Vagina (tissue), 2 donors: ENCODE data around the gene UFD1. TPM values are rescaled to one million over a fixed set of nuclear protein-coding genes. Genes with fewer than 3 reads are reported as not detected.
"Not testable (repeated sequence)": the region's sequence is repeated elsewhere in the genome, so short reads cannot be mapped to it uniquely, and the experiment has no call there.

Source experiments
- DNase-seq, 2 donors: peaks; one replicate each; pipeline ENCODE4 v3.0.0-alpha.2; 2017; ENCODE audit errors: extremely low spot score in 2 of 2
- H3K27ac ChIP-seq: fragments of 200-600 bp; sonication (generic); one replicate; pipeline ENCODE4 v1.5.1; 2019
- H3K27me3 ChIP-seq: fragments of 200-600 bp; sonication (generic); one replicate; pipeline ENCODE4 v1.5.1; 2019
- H3K36me3 ChIP-seq, 2 donors: fragments of 200-600 bp; sonication (generic); one replicate each; pipeline ENCODE4 v1.5.1; 2017 to 2019
- H3K4me1 ChIP-seq: fragments of 200-600 bp; sonication (generic); one replicate; pipeline ENCODE4 v1.5.1; 2019
- H3K4me3 ChIP-seq, 2 donors: fragments of 200-600 bp; sonication (generic); 1 replicate in 1 of 2; 2 replicates in 1 of 2; pipeline ENCODE4 v1.5.1; 2016 to 2019
- H3K9me3 ChIP-seq: fragments of 200-600 bp; sonication (generic); one replicate; pipeline ENCODE4 v1.5.1; 2019
- CTCF ChIP-seq, 3 experiments: fragments of 450-650 bp in 2 of 3; fragments of 200-600 bp in 1 of 3; sonication (generic) in 1 of 3; IDR thresholded peaks; one replicate each; pipeline ENCODE4 v1.5.1; 2017 to 2019; ENCODE audit warnings: antibody characterized with exemption in 3 of 3, mild to moderate bottlenecking in 2 of 3, moderate library complexity in 2 of 3
- POLR2A ChIP-seq, 2 donors: fragments of 450-650 bp; IDR thresholded peaks; one replicate each; pipeline ENCODE4 v1.6.1; 2017; ENCODE audit warnings: antibody characterized with exemption in 2 of 2, mild to moderate bottlenecking in 2 of 2, moderate library complexity in 2 of 2
- POLR2AphosphoS5 ChIP-seq, 2 donors: sonication (generic); formaldehyde crosslinking; IDR thresholded peaks; one replicate each; pipeline ENCODE4 v1.9.0; 2017; ENCODE audit warnings: antibody characterized with exemption in 2 of 2, mild to moderate bottlenecking in 2 of 2, low read depth in 1 of 2; ENCODE audit not compliant: insufficient read depth in 1 of 2
- intact Hi-C: fragments of 100-400 bp; cut with DNase I; formaldehyde crosslinking; loops from one replicate; pipeline ENCODE4 v1.15.1; 2023
- total RNA-seq: library from RNA; depleted of rRNA; stranded (reverse); fragments of >200 nt; gene quantifications from one replicate; pipeline ENCODE4 v1.2.3, GENCODE V29; 2016

Gene UFD1
- total RNA-seq, 1 donor from 2014 or later: 66.8 TPM

- H3K9me3 ChIP-seq: no peaks in the 10 kb centered on the region
- peaks cover 0 to 35% of the 10 kb centered on the region in 2 donors for H3K36me3 ChIP-seq
- DNase-seq: no peak
- intact Hi-C loops: no loop called here
- no peak for TF ChIP-seq POLR2AphosphoS5 (IDR thresholded peaks at IDR 0.05; ENCODE audit: insufficient read depth in 1 of 2, low read depth in 1 of 2)
- TF ChIP-seq POLR2A (IDR thresholded peaks at IDR 0.05): no peak
- TF ChIP-seq CTCF (IDR thresholded peaks at IDR 0.05): no peak
- peak overlapping the region; percentile 70 to 88 for H3K4me3 ChIP-seq
- H3K4me1 ChIP-seq: peaks cover 28% of the 10 kb centered on the region
- H3K27me3 ChIP-seq: no peaks in the 10 kb centered on the region
- peak overlapping the region; percentile 81 for H3K27ac ChIP-seq
These were observed 30.9 kb downstream of the UFD1 start for GRCh38 chr22:19448076-19448607.

GRCh38 chr22:19447330-19448075 is 31.5 kb downstream of the UFD1 start, which contains the start of gene C22orf39:
Gene C22orf39 (minus strand): TSS chr22:19447711. CDS start chr22:19447688, 23 bp downstream.
- H3K9me3 ChIP-seq: no peaks in the 10 kb centered on the region
- intact Hi-C loops: no loop called here

GRCh38 chr22:19446603-19447329 is 32.2 kb downstream of the UFD1 start:
- Histone ChIP-seq H3K36me3 (peaks cover 0 to 27% of the 10 kb centered on the region in 2 donors), H3K4me3 (peak overlapping the region; percentile 70 to 88), H3K4me1 (peaks cover 28% of the 10 kb centered on the region), H3K27me3 (no peaks in the 10 kb centered on the region), H3K27ac (peak overlapping the region; percentile 81), H3K9me3 (no peaks in the 10 kb centered on the region)
- TF ChIP-seq POLR2AphosphoS5 (IDR thresholded peaks at IDR 0.05; ENCODE audit: insufficient read depth in 1 of 2, low read depth in 1 of 2): no peak
- TF ChIP-seq POLR2A (IDR thresholded peaks at IDR 0.05): no peak
- no peak for TF ChIP-seq CTCF (IDR thresholded peaks at IDR 0.05)
- intact Hi-C loops: no loop called here
- no peak for DNase-seq

More at GRCh38 chr22:19447330-19448075, 31.5 kb downstream of the UFD1 start, which contains the start of gene C22orf39:
- Histone ChIP-seq H3K27me3 (no peaks in the 10 kb centered on the region), H3K27ac (peak within 1 kb of the TSS; percentile 81), H3K4me3 (peak within 1 kb of the TSS; percentile 70 to 88), H3K4me1 (peaks cover 28% of the 10 kb centered on the region), H3K36me3 (peaks cover 0 to 29% of the 10 kb centered on the region in 2 donors)
- peak in 1 of 2 donors; percentile 62 for TF ChIP-seq POLR2A (IDR thresholded peaks at IDR 0.05)
- peak; percentile 74 to 83 for TF ChIP-seq POLR2AphosphoS5 (IDR thresholded peaks at IDR 0.05; ENCODE audit: insufficient read depth in 1 of 2, low read depth in 1 of 2)
- TF ChIP-seq CTCF (IDR thresholded peaks at IDR 0.05): no peak
- DNase-seq: peak in 1 of 2 donors; percentile 96

- H3K9me3 ChIP-seq, intact Hi-C loops, H3K4me3 ChIP-seq, H3K27me3 ChIP-seq, DNase-seq, H3K27ac ChIP-seq: not testable (repeated sequence)
- Histone ChIP-seq H3K36me3 (peaks cover 0 to 17% of the 10 kb centered on the region in 2 donors), H3K4me1 (peaks cover 28% of the 10 kb centered on the region)
These were observed 33.6 kb downstream of the UFD1 start for GRCh38 chr22:19445279-19445982.
